OCI-LY1 (cell line): ENCODE data around the gene JAM3.
"Not testable (repeated sequence)": the region's sequence is repeated elsewhere in the genome, so short reads cannot be mapped to it uniquely, and the experiment has no call there.

Experiments used
- H2AFZ ChIP-seq: fragments of 200-600 bp; sonication (generic), shearing (Covaris generic); 2 replicates; pipeline ENCODE4 v1.6.0; 2014; ENCODE audit warnings: antibody characterized with exemption, mild to moderate bottlenecking, low read length
- H3F3A ChIP-seq: fragments of 200-600 bp; sonication (generic), shearing (Covaris generic); 2 replicates; pipeline ENCODE4 v1.6.0; 2014; ENCODE audit warnings: mild to moderate bottlenecking, antibody characterized with exemption, low read length, moderate library complexity; ENCODE audit not compliant: insufficient read depth
- H3K27ac ChIP-seq: fragments of 200-600 bp; sonication (generic); 2 replicates; pipeline ENCODE4 v1.5.1; 2014; ENCODE audit warnings: low read length, mixed run types, mild to moderate bottlenecking, low read depth; ENCODE audit not compliant: poor library complexity, severe bottlenecking
- H3K27me3 ChIP-seq: fragments of 200-600 bp; sonication (generic); 2 replicates; pipeline ENCODE4 v1.6.0; 2014; ENCODE audit warnings: antibody characterized with exemption, mild to moderate bottlenecking, low read length, moderate library complexity; ENCODE audit not compliant: insufficient read depth
- H3K36me3 ChIP-seq: fragments of 200-600 bp; sonication (generic); 2 replicates; pipeline ENCODE4 v1.6.1; 2014; ENCODE audit warnings: mild to moderate bottlenecking, antibody characterized with exemption, low read length, moderate library complexity, mixed read lengths; ENCODE audit not compliant: insufficient read depth
- H3K4me1 ChIP-seq: fragments of 200-600 bp; sonication (generic); 2 replicates; pipeline ENCODE4 v1.5.1; 2014; ENCODE audit warnings: mild to moderate bottlenecking, low read length, moderate library complexity; ENCODE audit not compliant: insufficient read depth, severe bottlenecking
- H3K4me2 ChIP-seq: fragments of 200-600 bp; sonication (generic), shearing (Covaris generic); 2 replicates; pipeline ENCODE4 v1.6.1; 2014; ENCODE audit warnings: low read length
- H3K4me3 ChIP-seq: fragments of 200-600 bp; sonication (generic); 2 replicates; pipeline ENCODE4 v1.5.1; 2014; ENCODE audit warnings: low read length, low read depth, mild to moderate bottlenecking, mixed read lengths; ENCODE audit not compliant: poor library complexity, severe bottlenecking
- H3K79me2 ChIP-seq: fragments of 200-600 bp; shearing (Covaris generic); 2 replicates; pipeline ENCODE4 v1.6.1; 2016; ENCODE audit warnings: mixed run types, low read length, mixed read lengths; ENCODE audit not compliant: insufficient read depth
- H3K9ac ChIP-seq: fragments of 200-600 bp; sonication (generic), shearing (Covaris generic); 2 replicates; pipeline ENCODE4 v1.6.1; 2014; ENCODE audit warnings: mild to moderate bottlenecking, low read length, mixed read lengths
- H3K9me2 ChIP-seq: fragments of 200-600 bp; sonication (generic), shearing (Covaris generic); 2 replicates; pipeline ENCODE4 v1.6.1; 2014; ENCODE audit warnings: low read depth, mild to moderate bottlenecking, low read length, mixed read lengths
- H3K9me3 ChIP-seq: fragments of 200-600 bp; shearing (Covaris generic); 2 replicates; pipeline ENCODE4 v1.6.1; 2014; ENCODE audit warnings: low read length, mixed read lengths
- H4K20me1 ChIP-seq: fragments of 200-600 bp; sonication (generic), shearing (Covaris generic); 2 replicates; pipeline ENCODE4 v1.6.0; 2016; ENCODE audit warnings: mild to moderate bottlenecking, low read length; ENCODE audit not compliant: insufficient read depth
- EZH2 ChIP-seq: fragments of 200-600 bp; sonication (generic), shearing (Covaris generic); IDR thresholded peaks from 2 replicates; pipeline ENCODE4 v1.8.0; 2017; ENCODE audit warnings: borderline replicate concordance, mixed run types, mild to moderate bottlenecking, antibody characterized with exemption, low read length, moderate library complexity, mixed read lengths
- TF ChIP-seq, protein P1 (sequence below): fragments of 200-600 bp; sonication (generic), shearing (Covaris generic); IDR thresholded peaks from 2 replicates; pipeline ENCODE4 v1.5.1; 2017; ENCODE audit warnings: mild to moderate bottlenecking, antibody characterized with exemption, low read length, moderate library complexity, mixed read lengths

Gene JAM3

DNA sequence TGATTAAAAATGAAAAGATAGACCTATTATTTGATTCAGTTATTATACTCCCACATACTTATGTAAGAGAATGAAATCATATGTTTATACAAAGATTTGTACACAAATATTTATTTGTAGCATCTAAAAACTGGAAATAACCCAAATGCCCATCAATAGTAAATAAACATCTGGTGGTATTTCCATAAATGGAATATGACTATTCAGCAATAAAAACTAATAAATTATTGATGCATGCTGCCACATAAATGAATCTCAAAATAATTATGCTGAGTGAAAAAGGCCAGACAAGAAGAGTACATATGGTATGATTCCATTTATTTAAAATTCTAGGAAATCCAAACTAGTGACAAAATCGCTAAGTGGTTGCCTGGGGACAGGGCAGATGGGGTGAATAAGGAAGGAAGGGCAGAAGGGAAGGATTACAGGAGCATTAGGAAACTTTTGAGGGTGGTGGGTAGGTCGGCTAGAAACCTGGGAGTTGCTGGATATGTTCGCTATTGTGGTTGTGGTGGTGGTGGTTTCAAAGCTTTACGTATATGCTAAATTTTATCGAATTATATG, 41.5 kb downstream of the JAM3 start:
- H3K36me3 ChIP-seq = no peaks in the 10 kb centered on the region
- no peaks in the 10 kb centered on the region for H3K9me3 ChIP-seq
- no peak overlapping the region for H3K9ac ChIP-seq
- H2AFZ ChIP-seq = no peak overlapping the region
- H3K79me2 ChIP-seq = no peaks in the 10 kb centered on the region
- no peaks in the 10 kb centered on the region for H4K20me1 ChIP-seq
- no peak overlapping the region for H3K27ac ChIP-seq
- H3K4me1 ChIP-seq = no peaks in the 10 kb centered on the region
- H3K9me2 ChIP-seq = no peaks in the 10 kb centered on the region
- TF ChIP-seq, protein P1, sequence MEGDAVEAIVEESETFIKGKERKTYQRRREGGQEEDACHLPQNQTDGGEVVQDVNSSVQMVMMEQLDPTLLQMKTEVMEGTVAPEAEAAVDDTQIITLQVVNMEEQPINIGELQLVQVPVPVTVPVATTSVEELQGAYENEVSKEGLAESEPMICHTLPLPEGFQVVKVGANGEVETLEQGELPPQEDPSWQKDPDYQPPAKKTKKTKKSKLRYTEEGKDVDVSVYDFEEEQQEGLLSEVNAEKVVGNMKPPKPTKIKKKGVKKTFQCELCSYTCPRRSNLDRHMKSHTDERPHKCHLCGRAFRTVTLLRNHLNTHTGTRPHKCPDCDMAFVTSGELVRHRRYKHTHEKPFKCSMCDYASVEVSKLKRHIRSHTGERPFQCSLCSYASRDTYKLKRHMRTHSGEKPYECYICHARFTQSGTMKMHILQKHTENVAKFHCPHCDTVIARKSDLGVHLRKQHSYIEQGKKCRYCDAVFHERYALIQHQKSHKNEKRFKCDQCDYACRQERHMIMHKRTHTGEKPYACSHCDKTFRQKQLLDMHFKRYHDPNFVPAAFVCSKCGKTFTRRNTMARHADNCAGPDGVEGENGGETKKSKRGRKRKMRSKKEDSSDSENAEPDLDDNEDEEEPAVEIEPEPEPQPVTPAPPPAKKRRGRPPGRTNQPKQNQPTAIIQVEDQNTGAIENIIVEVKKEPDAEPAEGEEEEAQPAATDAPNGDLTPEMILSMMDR = no peak
- no peak for TF ChIP-seq EZH2
- no peak overlapping the region for H3K4me3 ChIP-seq
- no peaks in the 10 kb centered on the region for H3F3A ChIP-seq
- H3K27me3 ChIP-seq = no peaks in the 10 kb centered on the region
- no peak overlapping the region for H3K4me2 ChIP-seq

DNA sequence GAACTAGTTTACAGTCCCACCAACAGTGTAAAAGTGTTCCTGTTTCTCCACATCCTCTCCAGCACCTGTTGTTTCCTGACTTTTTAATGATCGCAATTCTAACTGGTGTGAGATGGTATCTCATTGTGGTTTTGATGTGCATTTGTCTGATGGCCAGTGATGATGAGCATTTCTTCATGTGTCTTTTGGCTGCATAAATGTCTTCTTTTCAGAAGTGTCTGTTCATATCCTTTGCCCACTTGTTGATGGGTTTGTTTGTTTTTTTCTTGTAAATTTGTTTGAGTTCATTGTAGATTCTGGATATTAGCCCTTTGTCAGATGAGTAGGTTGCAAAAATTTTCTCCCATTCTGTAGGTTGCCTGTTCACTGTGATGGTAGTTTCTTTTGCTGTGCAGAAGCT, 44.9 kb downstream of the JAM3 start:
- not testable (repeated sequence) for H3K27ac ChIP-seq, H2AFZ ChIP-seq, H3K4me2 ChIP-seq, H3K4me1 ChIP-seq, H3K9me3 ChIP-seq, H3K79me2 ChIP-seq, H3K4me3 ChIP-seq, H3K36me3 ChIP-seq, H3K9ac ChIP-seq, H3F3A ChIP-seq, H3K27me3 ChIP-seq, H3K9me2 ChIP-seq, H4K20me1 ChIP-seq

DNA sequence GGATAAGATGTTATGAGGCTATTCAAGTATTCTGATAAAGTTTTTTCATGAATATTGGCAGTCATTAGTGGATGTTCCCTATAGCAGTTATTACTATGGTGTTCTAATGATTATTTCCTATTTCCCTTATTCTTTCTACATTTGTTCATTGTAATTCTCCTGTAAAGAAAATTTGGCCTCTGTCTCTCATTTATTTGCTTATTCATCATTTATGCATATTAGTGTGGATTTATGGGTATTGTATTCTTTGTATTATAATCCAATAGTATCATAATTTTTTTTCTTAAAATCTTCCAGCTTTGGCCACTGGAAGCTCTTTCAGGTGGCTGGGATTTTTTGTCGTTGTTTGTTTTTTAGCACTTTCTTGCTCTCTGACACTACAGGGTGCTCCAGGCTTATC, 47.3 kb downstream of the JAM3 start:
- no peak for TF ChIP-seq EZH2
- TF ChIP-seq, protein P1 = no peak
- H3K9me2 ChIP-seq = no peaks in the 10 kb centered on the region
- no peak overlapping the region for H3K4me2 ChIP-seq
- no peak overlapping the region for H3K9ac ChIP-seq
- H3K9me3 ChIP-seq = no peaks in the 10 kb centered on the region
- H3F3A ChIP-seq = no peaks in the 10 kb centered on the region
- no peak overlapping the region for H3K4me3 ChIP-seq
- no peaks in the 10 kb centered on the region for H3K79me2 ChIP-seq
- H2AFZ ChIP-seq = no peak overlapping the region
- H3K4me1 ChIP-seq = no peaks in the 10 kb centered on the region
- no peaks in the 10 kb centered on the region for H3K36me3 ChIP-seq
- H3K27ac ChIP-seq = no peak overlapping the region
- H4K20me1 ChIP-seq = no peaks in the 10 kb centered on the region
- no peaks in the 10 kb centered on the region for H3K27me3 ChIP-seq

- Histone ChIP-seq H3K27me3 (no peaks in the 10 kb centered on the region), H3K9ac (no peak overlapping the region), H4K20me1 (no peaks in the 10 kb centered on the region), H2AFZ (no peak overlapping the region), H3K9me3 (no peaks in the 10 kb centered on the region), H3K79me2 (no peaks in the 10 kb centered on the region), H3K9me2 (no peaks in the 10 kb centered on the region), H3F3A (no peaks in the 10 kb centered on the region), H3K4me1 (no peaks in the 10 kb centered on the region), H3K27ac (no peak overlapping the region), H3K36me3 (no peaks in the 10 kb centered on the region), H3K4me3 (no peak overlapping the region), H3K4me2 (no peak overlapping the region)
- TF ChIP-seq, protein P1 = no peak
- TF ChIP-seq EZH2 = no peak
Observed at GRCh38 chr11:134118006-134118405, 49.1 kb downstream of the JAM3 start.
